Peyer's patch (tissue), 4 donors: ENCODE results near the gene ZDHHC19. TPM values are rescaled to one million over a fixed set of nuclear protein-coding genes. Genes with fewer than 3 reads are reported as not detected.

Experiments used
- DNase-seq, 3 donors: peaks; one replicate each; pipeline ENCODE4 v3.0.0-alpha.2; 2017 to 2019
- H3K27ac ChIP-seq, 4 donors: fragments of 200-600 bp; sonication (generic); one replicate each; pipeline ENCODE4 v1.5.1; 2016 to 2019
- H3K27me3 ChIP-seq, 2 donors: fragments of 200-600 bp; sonication (generic); one replicate each; pipeline ENCODE4 v1.5.1; 2019
- H3K36me3 ChIP-seq, 3 donors: fragments of 200-600 bp; sonication (generic); one replicate each; pipeline ENCODE4 v1.5.1; 2016 to 2019
- H3K4me1 ChIP-seq, 4 donors: fragments of 200-600 bp; sonication (generic); one replicate each; pipeline ENCODE4 v1.5.1; 2016 to 2019
- H3K4me3 ChIP-seq, 4 donors: fragments of 200-600 bp; sonication (generic); 1 replicate in 3 of 4; 2 replicates in 1 of 4; pipeline ENCODE4 v1.5.1; 2016 to 2019; ENCODE audit warnings: mild to moderate bottlenecking in 1 of 4
- H3K9me3 ChIP-seq, 4 donors: fragments of 200-600 bp; sonication (generic); one replicate each; pipeline ENCODE4 v1.5.1; 2016 to 2019; ENCODE audit warnings: mild to moderate bottlenecking in 1 of 4
- CTCF ChIP-seq, 6 experiments: fragments of 450-650 bp in 4 of 6; fragments of 200-600 bp in 2 of 6; sonication (generic) in 1 of 6; IDR thresholded peaks; one replicate each; pipeline ENCODE4 v1.5.1; 2017 to 2019; ENCODE audit warnings: antibody characterized with exemption in 6 of 6, mild to moderate bottlenecking in 3 of 6, moderate library complexity in 1 of 6
- POLR2A ChIP-seq, 2 donors: fragments of 450-650 bp; IDR thresholded peaks; one replicate each; pipeline ENCODE4 v1.5.1; 2017; ENCODE audit warnings: antibody characterized with exemption in 2 of 2, mild to moderate bottlenecking in 2 of 2, moderate library complexity in 2 of 2
- total RNA-seq, 4 donors: library from RNA; depleted of rRNA; stranded (reverse); fragments of >200 nt; gene quantifications; one replicate each; pipeline ENCODE4 v1.1.0, GENCODE V29; 2016

ZDHHC19 gene
- total RNA-seq, 4 donors from 2014 or later, result not detected

GRCh38 chr3:196236223-196236622, 25.0 kb upstream of the ZDHHC19 start:
- Histone ChIP-seq H3K4me1 (no peaks in the 10 kb centered on the region), H3K4me3 (no peak overlapping the region), H3K9me3 (no peaks in the 10 kb centered on the region), H3K27me3 (no peaks in the 10 kb centered on the region), H3K36me3 (peaks cover 0 to 63% (median 0%) of the 10 kb centered on the region in 3 donors), H3K27ac (no peak overlapping the region)
- TF ChIP-seq POLR2A (IDR thresholded peaks at IDR 0.05), result no peak
- no peak for TF ChIP-seq CTCF (IDR thresholded peaks at IDR 0.05)
- no peak for DNase-seq

GRCh38 chr3:196235452-196236122, 24.4 kb upstream of the ZDHHC19 start:
- no peaks in the 10 kb centered on the region for H3K27me3 ChIP-seq
- TF ChIP-seq POLR2A (IDR thresholded peaks at IDR 0.05) (no peak), CTCF (IDR thresholded peaks at IDR 0.05) (no peak)
- no peaks in the 10 kb centered on the region for H3K4me1 ChIP-seq
- peaks cover 0 to 60% (median 0%) of the 10 kb centered on the region in 3 donors for H3K36me3 ChIP-seq
- DNase-seq, result no peak
- H3K9me3 ChIP-seq, result no peaks in the 10 kb centered on the region
- H3K4me3 ChIP-seq, result no peak overlapping the region
- H3K27ac ChIP-seq, result no peak overlapping the region

GRCh38 chr3:196232882-196233251, 21.7 kb upstream of the ZDHHC19 start:
- Histone ChIP-seq H3K27me3 (no peaks in the 10 kb centered on the region), H3K27ac (no peak overlapping the region), H3K36me3 (peaks cover 0 to 36% (median 0%) of the 10 kb centered on the region in 3 donors), H3K4me1 (no peaks in the 10 kb centered on the region), H3K9me3 (no peaks in the 10 kb centered on the region), H3K4me3 (no peak overlapping the region)
- no peak for DNase-seq
- no peak for TF ChIP-seq POLR2A (IDR thresholded peaks at IDR 0.05)

GRCh38 chr3:196232154-196232881, 21.1 kb upstream of the ZDHHC19 start:
- Histone ChIP-seq H3K27ac (no peak overlapping the region), H3K4me3 (no peak overlapping the region), H3K4me1 (no peaks in the 10 kb centered on the region), H3K36me3 (peaks cover 0 to 30% (median 0%) of the 10 kb centered on the region in 3 donors), H3K27me3 (no peaks in the 10 kb centered on the region), H3K9me3 (no peaks in the 10 kb centered on the region)
- no peak for DNase-seq
- TF ChIP-seq CTCF (IDR thresholded peaks at IDR 0.05), result no peak
- TF ChIP-seq POLR2A (IDR thresholded peaks at IDR 0.05), result no peak

GRCh38 chr3:196227629-196228493, 16.7 kb upstream of the ZDHHC19 start:
- no peak for DNase-seq
- Histone ChIP-seq H3K4me3 (no peak overlapping the region), H3K4me1 (no peaks in the 10 kb centered on the region), H3K9me3 (no peaks in the 10 kb centered on the region), H3K27ac (no peak overlapping the region), H3K36me3 (peaks cover 0 to 16% (median 0%) of the 10 kb centered on the region in 3 donors), H3K27me3 (no peaks in the 10 kb centered on the region)
- no peak for TF ChIP-seq CTCF (IDR thresholded peaks at IDR 0.05)
- TF ChIP-seq POLR2A (IDR thresholded peaks at IDR 0.05), result no peak
